HUES48 (cell line): ENCODE results near the gene TTC28.

Experiments
- H3K27ac ChIP-seq: one replicate; pipeline ENCODE4 v1.7.0; 2013; ENCODE audit warnings: low read depth, low read length, inconsistent platforms
- H3K27me3 ChIP-seq: 2 replicates; pipeline ENCODE4 v1.6.1; 2013; ENCODE audit warnings: mild to moderate bottlenecking, low read length; ENCODE audit not compliant: control insufficient read depth, insufficient read depth
- H3K36me3 ChIP-seq: 2 replicates; pipeline ENCODE4 v1.6.1; 2013; ENCODE audit warnings: low read length; ENCODE audit not compliant: control insufficient read depth, insufficient read depth
- H3K4me1 ChIP-seq: 2 replicates; pipeline ENCODE4 v1.6.1; 2013; ENCODE audit warnings: mild to moderate bottlenecking, low read length; ENCODE audit not compliant: control insufficient read depth, insufficient read depth
- H3K4me3 ChIP-seq: 2 replicates; pipeline ENCODE4 v1.5.1; 2013; ENCODE audit warnings: mild to moderate bottlenecking, low read depth, low read length
- H3K9ac ChIP-seq: 2 replicates; pipeline ENCODE4 v1.6.1; 2013; ENCODE audit warnings: mild to moderate bottlenecking, low read depth, low read length, moderate library complexity
- H3K9me3 ChIP-seq: 2 replicates; pipeline ENCODE4 v1.6.1; 2013; ENCODE audit warnings: low read length; ENCODE audit not compliant: control insufficient read depth, insufficient read depth

Gene TTC28

DNA sequence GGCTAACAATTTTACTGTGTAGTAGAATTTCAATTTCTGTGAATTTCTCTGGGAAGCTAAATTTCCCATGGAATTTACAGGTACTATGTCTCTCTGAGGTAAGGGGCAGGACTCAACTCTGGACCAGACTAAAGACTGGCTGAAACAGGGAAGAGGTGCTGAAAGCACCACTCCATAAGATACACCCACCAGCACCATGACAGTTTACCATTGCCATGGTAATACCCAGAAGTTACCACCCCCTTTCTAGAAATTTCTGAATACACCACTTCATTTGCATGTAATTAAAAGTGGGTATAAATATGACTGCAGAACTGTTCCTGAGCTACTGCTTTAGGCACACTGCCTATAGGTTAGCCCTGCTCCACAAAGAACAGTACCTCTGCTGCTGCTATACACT lies 274.1 kb downstream of the TTC28 start:
- Histone ChIP-seq H3K9ac (no peak overlapping the region), H3K9me3 (no peaks in the 10 kb centered on the region), H3K27ac (no peak overlapping the region), H3K4me3 (no peak overlapping the region), H3K27me3 (no peaks in the 10 kb centered on the region), H3K36me3 (no peaks in the 10 kb centered on the region), H3K4me1 (peaks cover 7% of the 10 kb centered on the region; the same call in 1 of the 2 replicates)

DNA sequence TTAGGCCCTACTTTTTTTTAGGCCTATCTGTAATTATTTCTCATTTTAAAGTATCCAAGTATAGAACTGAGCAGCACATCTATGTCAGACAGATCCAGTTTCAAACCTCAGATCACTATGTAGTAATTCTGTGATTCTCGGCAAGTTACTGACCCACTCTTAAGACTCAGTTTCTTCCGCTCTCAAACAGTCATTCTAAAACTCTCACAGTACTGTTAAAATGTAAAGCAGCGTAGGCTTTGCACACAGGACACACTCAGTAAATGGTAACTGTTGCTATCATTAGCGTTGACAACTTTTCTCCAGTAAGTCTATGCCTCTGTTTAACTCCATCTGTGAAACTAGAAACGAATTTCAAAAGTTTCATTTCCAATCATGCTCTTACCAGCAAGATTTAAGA lies 277.1 kb downstream of the TTC28 start:
- Histone ChIP-seq H3K9ac (no peak overlapping the region), H3K4me1 (no peaks in the 10 kb centered on the region), H3K4me3 (no peak overlapping the region), H3K27me3 (no peaks in the 10 kb centered on the region), H3K36me3 (no peaks in the 10 kb centered on the region), H3K27ac (no peak overlapping the region), H3K9me3 (no peaks in the 10 kb centered on the region)

DNA sequence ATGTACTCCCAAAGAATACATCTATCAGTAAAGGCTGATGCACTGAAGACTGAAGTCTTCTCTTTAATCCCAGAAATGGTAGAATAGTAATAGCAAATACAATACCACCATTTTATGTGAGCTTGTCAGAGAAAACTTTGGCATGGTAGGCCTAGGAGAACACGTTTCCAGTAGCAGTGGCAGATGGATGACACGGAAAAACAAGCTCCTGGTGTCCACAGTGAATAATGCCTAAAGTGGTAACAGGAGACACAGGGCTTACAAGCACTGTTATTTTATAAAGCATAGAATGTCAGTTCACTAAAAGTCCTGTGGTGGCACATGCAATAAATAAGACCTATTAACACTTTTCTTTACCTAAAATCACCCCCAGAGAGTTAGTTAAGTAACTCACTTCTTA lies 277.6 kb downstream of the TTC28 start:
- Histone ChIP-seq H3K4me3 (no peak overlapping the region), H3K36me3 (no peaks in the 10 kb centered on the region), H3K9ac (no peak overlapping the region), H3K4me1 (no peaks in the 10 kb centered on the region), H3K27me3 (no peaks in the 10 kb centered on the region), H3K9me3 (no peaks in the 10 kb centered on the region), H3K27ac (no peak overlapping the region)

DNA sequence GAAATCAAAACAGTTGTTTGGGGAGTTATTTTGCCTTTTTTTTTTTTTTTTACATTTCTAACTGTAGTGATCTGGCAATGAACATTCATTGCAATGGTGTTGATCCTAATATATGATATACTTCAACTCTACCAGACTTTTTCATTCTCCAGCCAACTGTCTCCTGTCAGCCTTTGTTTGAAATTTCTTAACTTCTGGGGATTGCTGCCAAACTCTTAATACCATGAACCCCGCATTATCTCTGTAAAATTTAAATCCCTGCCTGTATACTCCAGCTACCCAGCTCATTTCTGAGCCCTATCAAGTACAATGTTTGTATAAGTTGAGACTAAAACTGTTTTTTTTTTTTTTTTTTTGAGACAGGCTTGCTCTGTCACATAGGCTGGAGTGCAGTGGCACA lies 280.7 kb downstream of the TTC28 start:
- Histone ChIP-seq H3K4me1 (no peaks in the 10 kb centered on the region), H3K9ac (no peak overlapping the region), H3K27ac (no peak overlapping the region), H3K27me3 (no peaks in the 10 kb centered on the region), H3K4me3 (no peak overlapping the region), H3K36me3 (no peaks in the 10 kb centered on the region), H3K9me3 (no peaks in the 10 kb centered on the region)

DNA sequence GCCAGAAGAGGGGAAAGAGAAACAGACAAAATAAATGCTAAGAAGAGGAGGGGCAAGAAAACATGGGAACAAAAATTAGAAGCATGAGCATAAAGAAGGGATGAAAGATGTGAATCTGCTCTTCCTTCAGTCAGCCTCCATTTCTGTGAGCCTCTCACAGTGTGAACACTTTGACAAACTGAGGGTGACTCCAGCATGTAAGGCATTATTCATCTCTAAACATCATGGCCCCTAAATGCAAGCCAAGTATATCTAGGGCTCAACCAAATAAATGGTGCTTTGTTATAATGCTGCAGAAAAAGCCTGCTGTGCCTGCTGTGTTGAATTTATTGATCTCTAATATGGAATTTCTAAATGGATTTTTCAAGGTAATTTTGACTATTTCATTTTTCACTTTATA lies 281.3 kb downstream of the TTC28 start:
- Histone ChIP-seq H3K9me3 (no peaks in the 10 kb centered on the region), H3K9ac (no peak overlapping the region), H3K36me3 (no peaks in the 10 kb centered on the region), H3K4me3 (no peak overlapping the region), H3K4me1 (no peaks in the 10 kb centered on the region), H3K27ac (no peak overlapping the region), H3K27me3 (no peaks in the 10 kb centered on the region)

DNA sequence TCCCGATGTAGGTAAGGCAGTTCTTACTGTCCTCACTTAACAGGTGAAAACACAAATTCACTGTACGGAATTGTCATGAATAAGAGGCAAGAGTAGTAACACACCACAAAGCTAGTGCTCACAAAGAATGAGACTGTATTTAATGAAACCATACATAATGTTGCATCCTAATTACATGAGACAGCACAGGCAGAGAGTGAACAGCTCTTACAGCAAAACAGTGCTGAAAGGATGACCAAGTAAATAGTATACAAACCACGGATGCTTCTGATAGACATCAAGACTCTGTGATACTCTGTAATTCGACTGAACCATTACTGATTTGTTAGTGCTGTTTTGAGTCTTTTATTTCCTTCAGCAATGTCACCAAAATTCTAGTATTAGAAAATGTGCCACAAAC lies 282.3 kb downstream of the TTC28 start:
- Histone ChIP-seq H3K9ac (no peak overlapping the region), H3K9me3 (0 out of 2 replicates have a peak, but pooled peaks cover 2% of the 10 kb centered on the region), H3K4me3 (no peak overlapping the region), H3K4me1 (no peaks in the 10 kb centered on the region), H3K27ac (no peak overlapping the region), H3K27me3 (no peaks in the 10 kb centered on the region), H3K36me3 (no peaks in the 10 kb centered on the region)

DNA sequence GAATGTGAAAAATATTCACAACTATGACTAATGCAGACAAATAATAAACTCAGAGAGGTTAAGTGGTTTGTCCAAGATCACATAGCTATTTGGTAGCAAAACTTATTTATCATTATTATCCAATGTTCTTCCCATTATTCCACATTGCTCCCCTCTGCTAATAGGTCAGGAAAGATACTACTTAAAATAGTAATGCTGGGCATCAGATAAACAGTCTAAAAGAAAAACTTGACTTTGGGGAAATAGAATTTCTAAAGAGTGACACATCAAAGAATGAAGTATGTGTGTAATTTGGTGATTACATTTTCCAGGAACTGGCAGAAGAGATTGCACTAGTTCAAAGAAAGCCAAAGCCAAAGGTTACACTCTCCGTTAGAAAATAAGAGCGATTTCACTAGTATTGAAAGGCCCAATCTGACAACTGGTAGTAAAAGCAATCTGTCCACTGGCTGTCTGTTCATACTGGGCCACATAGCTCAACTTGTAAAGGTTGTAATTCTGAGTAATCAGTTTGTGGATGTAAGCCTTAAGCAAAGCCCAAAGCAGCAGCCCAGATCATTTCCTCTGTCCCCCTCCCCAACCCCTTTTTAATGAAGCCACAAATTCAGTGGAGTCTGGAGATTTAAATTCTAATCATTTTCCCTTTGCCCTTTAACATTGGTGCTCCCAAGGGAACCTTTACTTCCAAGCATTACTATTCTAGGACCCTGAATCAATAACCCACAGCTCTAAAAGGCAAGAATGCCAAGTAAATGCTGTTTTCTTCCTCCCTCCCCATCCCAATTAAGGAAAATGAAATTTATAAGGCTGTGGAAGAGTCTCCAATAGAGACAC lies 283.5 kb downstream of the TTC28 start:
- no peaks in the 10 kb centered on the region for H3K27me3 ChIP-seq
- no peak overlapping the region for H3K27ac ChIP-seq

DNA sequence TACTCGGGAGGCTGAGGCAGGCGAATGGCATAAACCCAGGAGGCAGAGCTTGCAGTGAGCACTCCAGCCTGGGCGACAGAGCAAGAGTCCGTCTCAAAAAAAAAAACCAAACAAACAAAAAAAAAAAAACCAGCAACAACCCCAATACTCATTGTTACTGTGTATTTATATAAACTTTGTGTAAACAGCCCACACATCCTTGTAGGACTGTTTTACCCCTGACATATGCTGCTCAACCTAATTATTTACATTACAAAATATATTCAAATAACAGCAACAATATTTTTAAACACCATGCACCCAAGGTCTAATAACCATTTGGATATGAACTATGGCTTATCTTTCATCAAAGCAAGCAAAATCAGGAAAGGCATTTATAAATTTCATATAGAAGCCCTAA lies 284.1 kb downstream of the TTC28 start:
- Histone ChIP-seq H3K27ac (no peak overlapping the region), H3K36me3 (no peaks in the 10 kb centered on the region), H3K9ac (no peak overlapping the region), H3K4me3 (no peak overlapping the region), H3K4me1 (no peaks in the 10 kb centered on the region), H3K9me3 (0 out of 2 replicates have a peak, but pooled peaks cover 2% of the 10 kb centered on the region), H3K27me3 (no peaks in the 10 kb centered on the region)

More for the DNA sequence above, 283.5 kb downstream of the TTC28 start:
- no peaks in the 10 kb centered on the region for H3K4me1 ChIP-seq
- no peak overlapping the region for H3K4me3 ChIP-seq
- 0 out of 2 replicates have a peak, but pooled peaks cover 2% of the 10 kb centered on the region for H3K9me3 ChIP-seq
- H3K9ac ChIP-seq, result no peak overlapping the region
- no peaks in the 10 kb centered on the region for H3K36me3 ChIP-seq

DNA sequence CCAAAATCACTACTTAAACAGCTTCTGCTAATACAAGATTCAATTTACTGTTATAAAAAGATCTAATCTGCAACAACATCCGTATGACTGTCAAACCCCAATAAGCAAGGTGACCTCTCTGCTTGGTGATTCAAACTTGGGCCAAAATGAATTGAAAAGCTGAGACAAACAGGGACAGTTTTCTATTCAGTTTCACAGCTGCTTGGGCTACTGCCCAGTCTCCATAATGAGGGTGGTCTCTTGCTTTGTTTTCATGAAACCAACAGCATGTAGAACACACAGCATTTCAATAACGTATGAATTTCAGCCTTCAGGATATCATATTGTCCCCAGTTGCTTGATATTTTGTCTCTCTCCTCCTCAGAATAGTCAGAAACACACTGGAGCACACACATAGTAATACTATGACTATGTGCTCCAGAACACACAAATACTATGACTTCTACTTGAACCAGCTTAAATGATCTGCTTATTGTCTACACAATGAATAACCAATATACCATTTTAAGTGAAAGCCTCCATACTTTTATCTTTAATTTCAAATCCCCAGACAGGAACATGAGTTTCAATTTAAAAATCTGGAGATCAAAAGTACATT lies 285.0 kb downstream of the TTC28 start:
- H3K27ac ChIP-seq, result no peak overlapping the region
- no peaks in the 10 kb centered on the region for H3K36me3 ChIP-seq
- no peaks in the 10 kb centered on the region for H3K4me1 ChIP-seq
- H3K4me3 ChIP-seq, result no peak overlapping the region
- H3K27me3 ChIP-seq, result no peaks in the 10 kb centered on the region
- 0 out of 2 replicates have a peak, but pooled peaks cover 2% of the 10 kb centered on the region for H3K9me3 ChIP-seq
- H3K9ac ChIP-seq, result no peak overlapping the region

DNA sequence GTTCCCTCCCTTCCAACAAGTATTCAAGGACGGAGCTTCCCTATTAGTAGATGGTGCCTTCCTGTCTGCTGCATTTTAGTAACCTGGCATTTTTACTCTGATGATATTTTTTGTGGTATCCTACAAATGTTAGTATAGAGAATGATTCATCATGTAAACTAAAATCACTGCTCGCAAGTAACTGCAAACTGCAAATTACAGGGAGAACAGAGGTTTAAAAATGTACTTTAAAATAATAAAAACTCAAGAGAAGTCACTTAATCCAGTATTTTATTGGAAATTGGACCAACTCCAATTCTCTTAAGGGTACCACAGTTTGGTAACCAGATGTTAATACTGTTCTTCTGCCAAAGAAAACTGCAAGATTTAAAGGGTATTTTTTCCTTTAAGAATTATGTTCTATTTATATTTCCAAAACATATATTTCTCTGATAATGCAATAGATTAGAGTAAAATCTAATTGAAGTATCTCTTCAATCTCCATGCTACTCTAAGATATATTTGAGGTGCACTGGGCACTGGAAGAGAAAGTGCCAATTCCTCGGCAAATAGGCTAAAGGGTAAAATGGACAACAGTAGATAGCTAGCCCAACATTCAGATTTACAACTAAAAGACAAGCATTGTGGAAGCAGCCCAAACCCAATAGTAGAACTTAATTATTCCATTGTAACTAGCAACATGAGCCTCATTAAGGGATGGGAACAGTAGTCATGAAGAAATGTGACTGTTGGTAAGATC lies 298.0 kb downstream of the TTC28 start:
- no peaks in the 10 kb centered on the region for H3K27me3 ChIP-seq
- no peak overlapping the region for H3K4me3 ChIP-seq
- no peak overlapping the region for H3K27ac ChIP-seq
- H3K4me1 ChIP-seq, result peaks cover 16% of the 10 kb centered on the region
- no peak overlapping the region for H3K9ac ChIP-seq
- H3K9me3 ChIP-seq, result no peaks in the 10 kb centered on the region
- H3K36me3 ChIP-seq, result no peaks in the 10 kb centered on the region

DNA sequence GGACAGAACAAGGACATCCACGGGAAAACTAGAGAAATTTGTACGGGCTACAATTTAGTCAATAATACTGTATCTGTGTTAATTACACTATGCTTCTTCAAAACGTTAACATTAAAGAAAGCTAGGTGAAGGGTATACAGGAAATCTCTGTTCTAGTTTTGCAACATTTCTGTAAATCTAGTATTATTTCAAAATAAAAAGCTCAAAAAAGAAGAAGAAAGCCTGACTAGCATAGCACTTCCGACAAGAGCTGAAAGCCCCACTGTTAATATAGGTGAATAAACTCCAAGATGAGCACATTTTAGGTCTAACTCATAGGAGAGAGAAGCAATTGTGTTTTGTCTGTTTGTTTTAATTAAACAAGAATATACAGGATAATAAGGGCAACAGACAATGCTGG lies 299.7 kb downstream of the TTC28 start:
- Histone ChIP-seq H3K4me1 (peaks cover 16% of the 10 kb centered on the region), H3K27me3 (no peaks in the 10 kb centered on the region), H3K27ac (no peak overlapping the region), H3K9me3 (no peaks in the 10 kb centered on the region), H3K9ac (no peak overlapping the region), H3K36me3 (no peaks in the 10 kb centered on the region), H3K4me3 (no peak overlapping the region)
